Measurements from ENCODE around the gene PDLIM7. TPM values are rescaled to one million over a fixed set of nuclear protein-coding genes. Genes with fewer than 3 reads are reported as not detected.

PDLIM7 gene
- total and polyA plus RNA-seq, 4 donors, result 49.2 to 124 (median 83.5) TPM

DNA sequence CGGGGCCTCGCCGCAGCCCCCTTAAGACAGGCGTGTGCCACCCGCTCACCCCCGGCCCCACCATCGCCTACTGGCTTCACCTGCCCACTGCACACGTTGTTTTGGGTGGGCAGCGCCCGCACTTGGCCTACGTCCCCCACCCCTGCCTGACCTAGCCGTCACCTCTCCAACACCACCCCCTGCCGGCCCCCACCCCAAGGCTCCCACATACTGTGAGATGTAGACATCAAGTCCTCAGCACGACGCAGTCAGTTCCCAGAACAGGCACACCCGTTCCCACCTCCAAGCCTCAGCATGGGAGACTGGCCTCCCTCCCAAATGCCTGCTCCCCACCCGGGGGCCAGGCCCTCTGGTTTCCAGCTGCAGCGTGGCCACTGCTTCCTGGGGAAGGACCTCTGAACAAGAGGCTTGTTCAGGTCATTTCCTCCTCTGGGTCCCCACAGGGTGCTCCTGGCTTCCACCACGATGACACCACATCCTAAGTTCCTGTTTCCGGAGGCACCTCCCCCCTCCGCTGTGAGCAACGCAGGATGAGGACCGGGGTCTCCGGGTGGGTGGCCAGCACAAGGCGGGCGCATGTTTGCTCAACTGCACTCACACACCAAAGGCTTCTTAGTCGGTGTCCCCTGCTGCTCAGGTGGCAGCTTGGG, 35.3 kb downstream of the PDLIM7 start:
- no peak overlapping the region for H3K4me3 ChIP-seq
- no peak for ATAC-seq (ENCODE audit: insufficient read depth, low FRiP score)
- H3K9ac ChIP-seq (ENCODE audit: insufficient read depth in 1 of 2, low read length in 2 of 2), result no peak overlapping the region
- TF ChIP-seq, protein P1, sequence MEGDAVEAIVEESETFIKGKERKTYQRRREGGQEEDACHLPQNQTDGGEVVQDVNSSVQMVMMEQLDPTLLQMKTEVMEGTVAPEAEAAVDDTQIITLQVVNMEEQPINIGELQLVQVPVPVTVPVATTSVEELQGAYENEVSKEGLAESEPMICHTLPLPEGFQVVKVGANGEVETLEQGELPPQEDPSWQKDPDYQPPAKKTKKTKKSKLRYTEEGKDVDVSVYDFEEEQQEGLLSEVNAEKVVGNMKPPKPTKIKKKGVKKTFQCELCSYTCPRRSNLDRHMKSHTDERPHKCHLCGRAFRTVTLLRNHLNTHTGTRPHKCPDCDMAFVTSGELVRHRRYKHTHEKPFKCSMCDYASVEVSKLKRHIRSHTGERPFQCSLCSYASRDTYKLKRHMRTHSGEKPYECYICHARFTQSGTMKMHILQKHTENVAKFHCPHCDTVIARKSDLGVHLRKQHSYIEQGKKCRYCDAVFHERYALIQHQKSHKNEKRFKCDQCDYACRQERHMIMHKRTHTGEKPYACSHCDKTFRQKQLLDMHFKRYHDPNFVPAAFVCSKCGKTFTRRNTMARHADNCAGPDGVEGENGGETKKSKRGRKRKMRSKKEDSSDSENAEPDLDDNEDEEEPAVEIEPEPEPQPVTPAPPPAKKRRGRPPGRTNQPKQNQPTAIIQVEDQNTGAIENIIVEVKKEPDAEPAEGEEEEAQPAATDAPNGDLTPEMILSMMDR (IDR thresholded peaks at IDR 0.05; ENCODE audit: control extremely low read depth, extremely low read depth), result no peak
- peak overlapping the region; percentile 72 to 81 for H3K27ac ChIP-seq (ENCODE audit: low read depth in 1 of 2, low read length in 1 of 2)
- H3K36me3 ChIP-seq (ENCODE audit: control insufficient read depth in 4 of 4, insufficient read depth in 4 of 4, low read length in 4 of 4), result peaks cover 0 to 36% (median 24%) of the 10 kb centered on the region in 4 donors
- WGBS, 2 donors, result 38 to 61% methylated on average over 26 to 27 of the region's 27 CpGs
- no peaks in the 10 kb centered on the region for H3K27me3 ChIP-seq (ENCODE audit: control insufficient read depth in 3 of 3, insufficient read depth in 3 of 3, low read length in 2 of 3)
- DNase-seq, result peak in 1 of 3 donors; percentile 45
- H3K4me1 ChIP-seq (ENCODE audit: control insufficient read depth in 5 of 5, insufficient read depth in 5 of 5, low read length in 5 of 5), result peaks cover 0 to 4% (median 0%) of the 10 kb centered on the region in 5 donors
- peaks cover 0 to 4% (median 0%) of the 10 kb centered on the region in 4 donors for H3K9me3 ChIP-seq (ENCODE audit: control insufficient read depth in 4 of 4, insufficient read depth in 3 of 4, low read length in 3 of 4)

DNA sequence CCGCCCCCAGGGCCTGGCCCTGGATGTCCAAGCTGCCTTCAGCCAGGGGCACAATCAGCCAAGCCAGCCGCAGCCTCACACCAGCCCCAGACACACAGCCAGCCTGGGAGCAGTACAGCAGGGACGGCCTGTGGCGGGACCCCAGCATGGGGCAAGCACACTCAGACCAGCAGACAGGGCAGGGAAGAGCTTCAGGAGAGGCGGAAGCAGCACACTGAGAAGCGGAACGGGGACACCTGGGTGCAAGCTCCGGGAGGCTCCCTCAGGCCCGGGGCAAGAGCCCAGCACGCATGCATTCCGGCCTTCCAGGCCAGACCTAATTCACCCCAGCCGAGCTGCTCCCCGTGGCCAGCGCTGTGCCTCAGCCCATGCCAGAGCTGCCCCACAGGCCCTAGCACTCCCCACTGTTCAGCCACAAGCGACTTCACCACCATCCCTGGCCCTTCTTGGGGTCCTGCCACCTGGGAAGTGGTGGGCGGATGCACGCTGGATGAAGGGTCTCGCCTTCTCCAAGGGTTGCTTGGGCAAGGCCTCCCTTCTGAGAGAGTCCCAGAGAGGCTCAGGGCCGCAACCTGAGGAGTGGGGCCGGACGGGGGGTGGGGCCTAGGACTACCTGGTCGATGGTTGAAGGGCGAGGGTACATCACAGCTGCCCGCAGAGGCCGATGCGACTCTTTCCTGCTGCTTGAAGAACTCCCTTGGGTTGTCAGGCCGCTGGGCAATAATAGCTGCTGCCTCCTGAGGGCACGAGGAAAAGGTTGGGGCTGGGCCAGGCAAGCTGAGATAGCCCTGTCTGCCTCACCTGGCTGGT, 37.4 kb downstream of the PDLIM7 start:
- TF ChIP-seq, protein P1 (IDR thresholded peaks at IDR 0.05; ENCODE audit: control extremely low read depth, extremely low read depth), result no peak
- Histone ChIP-seq H3K27me3 (ENCODE audit: control insufficient read depth in 3 of 3, insufficient read depth in 3 of 3, low read length in 2 of 3) (no peaks in the 10 kb centered on the region), H3K9me3 (ENCODE audit: control insufficient read depth in 4 of 4, insufficient read depth in 3 of 4, low read length in 3 of 4) (no peaks in the 10 kb centered on the region), H3K4me3 (no peak overlapping the region), H3K36me3 (ENCODE audit: control insufficient read depth in 4 of 4, insufficient read depth in 4 of 4, low read length in 4 of 4) (peaks cover 0 to 18% (median 11%) of the 10 kb centered on the region in 4 donors), H3K9ac (ENCODE audit: insufficient read depth in 1 of 2, low read length in 2 of 2) (no peak overlapping the region), H3K4me1 (ENCODE audit: control insufficient read depth in 5 of 5, insufficient read depth in 5 of 5, low read length in 5 of 5) (peaks cover 0 to 17% (median 0%) of the 10 kb centered on the region in 5 donors), H3K27ac (ENCODE audit: low read depth in 1 of 2, low read length in 1 of 2) (no peak overlapping the region)
- WGBS, 2 donors, result 95 to 97% methylated on average over 28 of the region's 28 CpGs
- no peak for ATAC-seq (ENCODE audit: insufficient read depth, low FRiP score)
- DNase-seq, result no peak

DNA sequence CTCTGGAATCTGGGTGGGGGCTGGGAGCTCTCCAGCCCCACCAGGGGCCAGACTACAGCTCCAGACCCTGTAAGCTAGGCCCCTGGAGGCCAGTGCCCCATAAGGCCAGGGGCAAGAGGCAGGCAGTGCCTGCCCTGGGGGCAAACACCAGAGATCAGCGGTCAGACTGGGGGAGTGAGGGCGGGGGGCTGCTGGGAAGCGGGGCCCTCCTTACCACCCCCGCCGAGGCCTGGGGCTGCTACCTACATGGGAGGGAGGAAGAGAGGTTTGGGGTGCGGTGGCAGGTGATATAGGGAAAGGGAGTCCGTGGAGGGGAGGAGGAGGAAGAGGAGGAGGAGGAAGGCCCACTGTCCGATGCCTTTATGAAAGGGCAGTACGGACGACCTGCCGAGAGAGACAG, 38.0 kb downstream of the PDLIM7 start:
- no peaks in the 10 kb centered on the region for H3K27me3 ChIP-seq (ENCODE audit: control insufficient read depth in 3 of 3, insufficient read depth in 3 of 3, low read length in 2 of 3)
- H3K9ac ChIP-seq (ENCODE audit: insufficient read depth in 1 of 2, low read length in 2 of 2), result no peak overlapping the region
- no peaks in the 10 kb centered on the region for H3K9me3 ChIP-seq (ENCODE audit: control insufficient read depth in 4 of 4, insufficient read depth in 3 of 4, low read length in 3 of 4)
- H3K4me1 ChIP-seq (ENCODE audit: control insufficient read depth in 5 of 5, insufficient read depth in 5 of 5, low read length in 5 of 5), result peaks cover 0 to 21% (median 0%) of the 10 kb centered on the region in 5 donors
- no peak for ATAC-seq (ENCODE audit: insufficient read depth, low FRiP score)
- 91 to 93% methylated on average over 11 of the region's 11 CpGs for WGBS, 2 donors
- TF ChIP-seq, protein P1 (IDR thresholded peaks at IDR 0.05; ENCODE audit: control extremely low read depth, extremely low read depth), result no peak
- H3K27ac ChIP-seq (ENCODE audit: low read depth in 1 of 2, low read length in 1 of 2), result no peak overlapping the region
- no peak for DNase-seq
- peaks cover 0 to 18% (median 11%) of the 10 kb centered on the region in 4 donors for H3K36me3 ChIP-seq (ENCODE audit: control insufficient read depth in 4 of 4, insufficient read depth in 4 of 4, low read length in 4 of 4)
- H3K4me3 ChIP-seq, result no peak overlapping the region
